HepG2 (cell line): ENCODE measurements around the gene GLTPD2. TPM values are rescaled to one million over a fixed set of nuclear protein-coding genes. Genes with fewer than 3 reads are reported as not detected.

Experiments
- BRCA1 ChIP-seq: sonication (generic); formaldehyde crosslinking; IDR thresholded peaks from 2 replicates; pipeline ENCODE4 v1.4.0; 2020; ENCODE audit warnings: missing genetic modification reagents
- CCDC6 ChIP-seq: sonication (generic); formaldehyde crosslinking; IDR thresholded peaks from 2 replicates; pipeline ENCODE4 v1.8.1; 2022; ENCODE audit warnings: mild to moderate bottlenecking, missing genetic modification reagents, moderate library complexity
- EHMT2 ChIP-seq: fragments of 200-600 bp; sonication (generic); IDR thresholded peaks from 2 replicates; pipeline ENCODE4 v1.7.0; 2017; ENCODE audit warnings: antibody characterized with exemption, low read depth, low read length, borderline replicate concordance
- KDM4B ChIP-seq: sonication (generic); formaldehyde crosslinking; IDR thresholded peaks from 2 replicates; pipeline ENCODE4 v1.4.0; 2020; ENCODE audit warnings: missing genetic modification reagents
- LCORL ChIP-seq, 2 experiments: fragments of 450-650 bp in 1 of 2; sonication (generic) in 1 of 2; formaldehyde crosslinking in 1 of 2; IDR thresholded peaks; 2 replicates each; pipeline versions ENCODE4 v1.5.0 to v1.6.1; 2017 to 2020; ENCODE audit warnings: antibody characterized with exemption in 1 of 2, missing genetic modification reagents in 1 of 2
- MTF2 ChIP-seq: sonication (generic); formaldehyde crosslinking; IDR thresholded peaks from 2 replicates; pipeline ENCODE4 v1.5.0; 2020; ENCODE audit warnings: missing genetic modification reagents, borderline replicate concordance
- NFIB ChIP-seq: sonication (generic); formaldehyde crosslinking; IDR thresholded peaks from 2 replicates; pipeline ENCODE4 v1.9.0; 2021; ENCODE audit warnings: missing genetic modification reagents, mild to moderate bottlenecking, borderline replicate concordance
- NR2C2 ChIP-seq: sonication (generic); formaldehyde crosslinking; IDR thresholded peaks from 2 replicates; pipeline ENCODE4 v1.4.0; 2020; ENCODE audit warnings: missing genetic modification reagents, mild to moderate bottlenecking, moderate library complexity, borderline replicate concordance
- RERE ChIP-seq: IDR thresholded peaks from 2 replicates; pipeline ENCODE4 v1.6.1; 2016; ENCODE audit warnings: low read depth, missing genetic modification reagents, missing compliant biosample characterization
- SMC3 ChIP-seq: IDR thresholded peaks from 2 replicates; pipeline ENCODE4 v1.6.1; 2011; ENCODE audit warnings: low read length, improper control_type of control experiment
- SNRNP70 ChIP-seq: fragments of 200-400 bp; formaldehyde crosslinking; IDR thresholded peaks from 2 replicates; pipeline ENCODE4 v1.6.1; 2017; ENCODE audit warnings: mild to moderate bottlenecking, low read depth, low read length, moderate library complexity
- TFAP4 ChIP-seq: sonication (generic); IDR thresholded peaks from 2 replicates; pipeline ENCODE4 v1.6.1; 2016; ENCODE audit warnings: low read depth, borderline replicate concordance
- THAP11 ChIP-seq: IDR thresholded peaks from 2 replicates; pipeline ENCODE4 v1.6.1; 2016; ENCODE audit warnings: missing biosample characterization, missing genetic modification reagents
- ZFP36L2 ChIP-seq: sonication (generic); formaldehyde crosslinking; IDR thresholded peaks from 2 replicates; pipeline ENCODE4 v1.4.0; 2020; ENCODE audit warnings: missing genetic modification reagents
- ZKSCAN8 ChIP-seq: IDR thresholded peaks from 2 replicates; pipeline ENCODE4 v1.6.1; 2016; ENCODE audit warnings: borderline replicate concordance, missing genetic modification reagents, missing compliant biosample characterization
- ZMAT3 ChIP-seq: sonication (generic); formaldehyde crosslinking; conservative IDR thresholded peaks from 2 replicates; pipeline ENCODE4 v1.7.0; 2021; ENCODE audit warnings: missing genetic modification reagents
- ZNF274 ChIP-seq: sonication (generic); formaldehyde crosslinking; IDR thresholded peaks from 2 replicates; pipeline ENCODE4 v1.5.1; 2020; ENCODE audit warnings: mild to moderate bottlenecking, missing genetic modification reagents
- ZNF556 ChIP-seq: sonication (generic); formaldehyde crosslinking; IDR thresholded peaks from 2 replicates; pipeline ENCODE4 v1.4.0; 2020; ENCODE audit warnings: mild to moderate bottlenecking, missing genetic modification reagents, borderline replicate concordance
- ZNF558 ChIP-seq: sonication (generic); formaldehyde crosslinking; IDR thresholded peaks from 2 replicates; pipeline ENCODE4 v1.9.0; 2022; ENCODE audit warnings: mild to moderate bottlenecking, missing genetic modification reagents, borderline replicate concordance
- ZNF724P ChIP-seq: sonication (generic); formaldehyde crosslinking; IDR thresholded peaks from 2 replicates; pipeline ENCODE4 v1.8.0; 2022; ENCODE audit warnings: missing genetic modification reagents, borderline replicate concordance
- ZNF83 ChIP-seq: sonication (generic); formaldehyde crosslinking; IDR thresholded peaks from 2 replicates; pipeline ENCODE4 v1.4.0; 2020; ENCODE audit warnings: missing genetic modification reagents, mild to moderate bottlenecking, borderline replicate concordance
- polyA plus RNA-seq, 8 experiments: library from polyadenylated mRNA; depleted of rRNA in 3 of 8; stranded (reverse) in 7 of 8; unstranded in 1 of 8; fragments of >200 nt; fragmentation: Illumina TruSeq in 4 of 8; extraction: Trizol in 4 of 8; gene quantifications; 2 replicates each; pipeline versions ENCODE4 v1.2.1 to v1.2.3, GENCODE V29; 2011 to 2016; ENCODE audit warnings: low read depth in 4 of 8, missing spikeins in 1 of 8, mixed read lengths in 1 of 8; ENCODE audit not compliant: insufficient read depth in 1 of 8
- total RNA-seq, 5 experiments: library from RNA; depleted of rRNA; stranded (reverse); fragments of >200 nt; fragmentation: Illumina TruSeq; extraction: Trizol; gene quantifications; 2 replicates each; pipeline ENCODE4 v1.2.3, GENCODE V29; 2016; ENCODE audit warnings: low read depth in 1 of 5

The GLTPD2 gene
- total and polyA plus RNA-seq, 2 of the 13 experiments (the other 11 are each of a cell fraction or from before 2014, with no cell fraction given) = 7.5 to 12.9 TPM

GRCh38 chr17:4739122-4740024 is 49.4 kb upstream of the GLTPD2 start, which contains the start of the genes CXCL16 and ZMYND15 (continued):
- TF ChIP-seq CCDC6 (CRISPR knock-in tag) (no peak), NFIB (CRISPR knock-in tag) (no peak), ZNF556 (CRISPR knock-in tag) (0 out of 2 replicates have a peak, but pooled peaks have one; percentile 31), ZNF558 (CRISPR knock-in tag) (peak; percentile 82; the same call in 1 of the 2 replicates), ZFP36L2 (CRISPR knock-in tag) (no peak), ZNF274 (CRISPR knock-in tag) (peak; percentile 82), BRCA1 (CRISPR knock-in tag) (no peak), THAP11 (CRISPR knock-in tag) (no peak), NR2C2 (CRISPR knock-in tag) (no peak), EHMT2 (no peak), RERE (0 out of 2 replicates have a peak, but pooled peaks have one; percentile 23), MTF2 (peak; percentile 80; the same call in 1 of the 2 replicates), TFAP4 (peak; percentile 44; the same call in 1 of the 2 replicates), ZMAT3 (CRISPR knock-in tag) (0 out of 2 replicates have a peak, but pooled peaks have one; percentile 37), ZKSCAN8 (CRISPR knock-in tag) (no peak), SMC3 (no peak), ZNF83 (CRISPR knock-in tag) (no peak), KDM4B (CRISPR knock-in tag) (0 out of 2 replicates have a peak, but pooled peaks have one; percentile 28), ZNF724P (no peak), LCORL (IDR thresholded peaks at IDR 0.05) (no peak), LCORL (CRISPR knock-in tag; IDR thresholded peaks at IDR 0.05) (peak; percentile 83), SNRNP70 (no peak)
